Glutamatergic neuron (in vitro differentiated cells): ENCODE data around the gene NTRK2. TPM values are rescaled to one million over a fixed set of nuclear protein-coding genes. Genes with fewer than 3 reads are reported as not detected.

Experiments
- DNase-seq: peaks from one replicate; pipeline ENCODE4 v3.0.0; 2022
- H3K27ac Mint-ChIP-seq: one replicate; pipeline ENCODE4 v1.8.0; 2020; ENCODE audit warnings: mild to moderate bottlenecking, mixed read lengths, inconsistent platforms; ENCODE audit not compliant: unreplicated experiment
- H3K27me3 Mint-ChIP-seq: one replicate; pipeline ENCODE4 v1.8.0; 2020; ENCODE audit warnings: mild to moderate bottlenecking, moderate library complexity, mixed read lengths, inconsistent platforms; ENCODE audit not compliant: unreplicated experiment
- H3K36me3 Mint-ChIP-seq: one replicate; pipeline ENCODE4 v1.8.0; 2020; ENCODE audit warnings: mild to moderate bottlenecking, mixed read lengths, inconsistent platforms; ENCODE audit not compliant: unreplicated experiment
- H3K4me1 Mint-ChIP-seq: one replicate; pipeline ENCODE4 v1.8.0; 2020; ENCODE audit warnings: mild to moderate bottlenecking, low read depth, mixed read lengths, inconsistent platforms; ENCODE audit not compliant: unreplicated experiment
- H3K4me3 Mint-ChIP-seq: one replicate; pipeline ENCODE4 v1.8.0; 2020; ENCODE audit warnings: mild to moderate bottlenecking, mixed read lengths, inconsistent platforms; ENCODE audit not compliant: unreplicated experiment
- H3K9me3 Mint-ChIP-seq: one replicate; pipeline ENCODE4 v1.8.0; 2020; ENCODE audit warnings: mild to moderate bottlenecking, moderate library complexity, mixed read lengths, inconsistent platforms; ENCODE audit not compliant: unreplicated experiment
- total RNA-seq: library from RNA; stranded (reverse); fragmentation: NEBNext Ultra II Directional; extraction: Animal tissue kit (Norgen Biotek cat#: 25700); gene quantifications from one replicate; pipeline ENCODE4 v1.2.1, GENCODE V29; 2021; ENCODE audit not compliant: unreplicated experiment
- TF ChIP-seq, protein P1 (sequence below): fragments of 200-600 bp; sonication (generic); IDR thresholded peaks from one replicate; pipeline ENCODE4 v1.5.0; 2021; ENCODE audit not compliant: partially characterized antibody, unreplicated experiment

The NTRK2 gene
- total RNA-seq, 1 donor from 2014 or later, result 2.1 TPM

- DNase-seq, result no peak
- Mint-ChIP-seq H3K4me1 (no peaks in the 10 kb centered on the region), H3K4me3 (no peak overlapping the region), H3K36me3 (no peaks in the 10 kb centered on the region), H3K27me3 (no peaks in the 10 kb centered on the region), H3K27ac (no peak overlapping the region), H3K9me3 (peaks cover 1% of the 10 kb centered on the region)
- TF ChIP-seq, protein P1, sequence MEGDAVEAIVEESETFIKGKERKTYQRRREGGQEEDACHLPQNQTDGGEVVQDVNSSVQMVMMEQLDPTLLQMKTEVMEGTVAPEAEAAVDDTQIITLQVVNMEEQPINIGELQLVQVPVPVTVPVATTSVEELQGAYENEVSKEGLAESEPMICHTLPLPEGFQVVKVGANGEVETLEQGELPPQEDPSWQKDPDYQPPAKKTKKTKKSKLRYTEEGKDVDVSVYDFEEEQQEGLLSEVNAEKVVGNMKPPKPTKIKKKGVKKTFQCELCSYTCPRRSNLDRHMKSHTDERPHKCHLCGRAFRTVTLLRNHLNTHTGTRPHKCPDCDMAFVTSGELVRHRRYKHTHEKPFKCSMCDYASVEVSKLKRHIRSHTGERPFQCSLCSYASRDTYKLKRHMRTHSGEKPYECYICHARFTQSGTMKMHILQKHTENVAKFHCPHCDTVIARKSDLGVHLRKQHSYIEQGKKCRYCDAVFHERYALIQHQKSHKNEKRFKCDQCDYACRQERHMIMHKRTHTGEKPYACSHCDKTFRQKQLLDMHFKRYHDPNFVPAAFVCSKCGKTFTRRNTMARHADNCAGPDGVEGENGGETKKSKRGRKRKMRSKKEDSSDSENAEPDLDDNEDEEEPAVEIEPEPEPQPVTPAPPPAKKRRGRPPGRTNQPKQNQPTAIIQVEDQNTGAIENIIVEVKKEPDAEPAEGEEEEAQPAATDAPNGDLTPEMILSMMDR, result no peak
Observed at GRCh38 chr9:84807870-84808390, 138.4 kb downstream of the NTRK2 start.

DNA sequence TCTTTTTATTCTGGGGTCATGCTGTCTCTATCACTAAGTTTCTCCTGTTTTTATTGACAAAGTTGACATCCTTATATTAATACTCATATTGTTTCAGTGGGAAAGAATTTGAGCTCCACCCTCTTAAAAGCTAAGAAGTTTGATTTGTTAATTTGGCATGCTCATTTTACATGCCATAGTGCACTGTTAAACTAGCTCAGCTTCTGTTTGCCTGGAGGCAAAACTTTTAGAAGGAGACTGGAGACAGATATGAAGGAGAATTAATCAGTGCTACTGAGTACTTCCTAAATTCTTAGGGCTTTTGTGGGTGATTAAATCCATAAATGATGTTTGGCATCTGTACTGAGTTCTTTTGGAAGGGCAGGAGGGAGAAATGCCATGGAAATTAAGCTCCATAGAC is 138.9 kb downstream of the NTRK2 start:
- Mint-ChIP-seq H3K4me3 (no peak overlapping the region), H3K36me3 (no peaks in the 10 kb centered on the region), H3K9me3 (peaks cover 1% of the 10 kb centered on the region), H3K27me3 (peaks cover 2% of the 10 kb centered on the region), H3K27ac (no peak overlapping the region), H3K4me1 (no peaks in the 10 kb centered on the region)
- DNase-seq, result no peak
- TF ChIP-seq, protein P1, result no peak

GRCh38 chr9:84811072-84811750 is 141.7 kb downstream of the NTRK2 start:
- Mint-ChIP-seq H3K4me3 (no peak overlapping the region), H3K4me1 (no peaks in the 10 kb centered on the region), H3K36me3 (no peaks in the 10 kb centered on the region), H3K9me3 (peaks cover 3% of the 10 kb centered on the region), H3K27ac (no peak overlapping the region), H3K27me3 (peaks cover 2% of the 10 kb centered on the region)
- DNase-seq, result no peak
- TF ChIP-seq, protein P1, result no peak

DNA sequence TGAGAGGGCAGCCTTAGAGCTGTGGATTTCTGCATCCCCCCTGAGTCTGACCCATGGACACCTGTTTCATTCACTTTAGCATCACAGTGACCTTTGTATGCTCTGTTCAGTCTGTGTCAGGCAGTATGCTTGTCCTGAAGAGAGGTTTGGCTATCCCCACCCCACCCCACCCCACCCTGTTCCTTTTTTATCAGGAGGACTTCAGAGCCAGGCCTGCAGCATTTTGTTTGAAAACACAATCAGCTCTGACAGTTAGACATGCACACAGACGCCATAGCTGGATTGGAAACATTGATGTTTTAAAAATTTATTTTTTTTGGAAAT is 142.2 kb downstream of the NTRK2 start:
- DNase-seq, result no peak
- Mint-ChIP-seq H3K27me3 (peaks cover 2% of the 10 kb centered on the region), H3K9me3 (peaks cover 3% of the 10 kb centered on the region), H3K36me3 (no peaks in the 10 kb centered on the region), H3K4me3 (no peak overlapping the region), H3K27ac (no peak overlapping the region), H3K4me1 (no peaks in the 10 kb centered on the region)
- TF ChIP-seq, protein P1, result no peak

DNA sequence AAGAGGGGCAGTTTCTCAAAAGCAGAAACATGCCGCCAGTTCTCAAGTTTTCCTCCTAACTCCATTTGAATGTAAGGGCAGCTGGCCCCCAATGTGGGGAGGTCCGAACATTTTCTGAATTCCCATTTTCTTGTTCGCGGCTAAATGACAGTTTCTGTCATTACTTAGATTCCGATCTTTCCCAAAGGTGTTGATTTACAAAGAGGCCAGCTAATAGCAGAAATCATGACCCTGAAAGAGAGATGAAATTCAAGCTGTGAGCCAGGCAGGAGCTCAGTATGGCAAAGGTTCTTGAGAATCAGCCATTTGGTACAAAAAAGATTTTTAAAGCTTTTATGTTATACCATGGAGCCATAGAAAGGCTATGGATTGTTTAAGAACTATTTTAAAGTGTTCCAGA is 142.8 kb downstream of the NTRK2 start:
- TF ChIP-seq, protein P1, result no peak
- Mint-ChIP-seq H3K4me1 (no peaks in the 10 kb centered on the region), H3K36me3 (no peaks in the 10 kb centered on the region), H3K27me3 (peaks cover 2% of the 10 kb centered on the region), H3K4me3 (no peak overlapping the region), H3K27ac (no peak overlapping the region), H3K9me3 (peaks cover 3% of the 10 kb centered on the region)
- DNase-seq, result no peak
